Spleen (tissue), 7 donors: ENCODE data around the gene TPCN2.

ENCODE experiments used
- CTCF ChIP-seq, 11 experiments: fragments of 200-600 bp in 7 of 11; fragments of 450-650 bp in 4 of 11; sonication (generic) in 4 of 11; IDR thresholded peaks in 8 of 11; conservative IDR thresholded peaks in 3 of 11; 1 replicate in 7 of 11; 2 replicates in 4 of 11; pipeline versions ENCODE4 v1.4.0 to v1.8.0; 2016 to 2021; ENCODE audit warnings: antibody characterized with exemption in 11 of 11, inconsistent platforms in 4 of 11, mild to moderate bottlenecking in 1 of 11
- POLR2A ChIP-seq, 3 donors: fragments of 450-650 bp; IDR thresholded peaks; one replicate each; pipeline ENCODE4 v1.5.1; 2017; ENCODE audit warnings: antibody characterized with exemption in 3 of 3, mild to moderate bottlenecking in 1 of 3
- donor health status: DM: no; HTN: no; CAD: no; lungs with moderate emphysema.
- donor health status: DM: no; HTN: no; CAD: no.
- donor health status: DM: no; HTN: no; CAD: no.

- TF ChIP-seq POLR2A (IDR thresholded peaks at IDR 0.05) (no peak), CTCF (IDR thresholded peaks at IDR 0.05 in 8 of 11, conservative IDR thresholded peaks at IDR 0.05 in 3 of 11) (no peak)
Measured at GRCh38 chr11:69008737-69009440, 39.8 kb upstream of the TPCN2 start.
